NB4 (cell line): ENCODE results near the gene ADAM10.

Experiments used
- DNase-seq: peaks from one replicate; pipeline ENCODE4 v3.0.0; 2010; ENCODE audit warnings: low read depth
- H3K4me3 ChIP-seq: one replicate; pipeline ENCODE4 v1.5.1; 2011; ENCODE audit warnings: mild to moderate bottlenecking, low read depth, low read length, moderate library complexity
- CTCF ChIP-seq: IDR thresholded peaks from one replicate; pipeline ENCODE4 v1.5.1; 2012; ENCODE audit warnings: low read depth, low read length
- MYC ChIP-seq: IDR thresholded peaks from 2 replicates; pipeline ENCODE4 v1.6.1; 2011; ENCODE audit warnings: low read depth, low read length
- POLR2A ChIP-seq: IDR thresholded peaks from 2 replicates; pipeline ENCODE4 v1.6.1; 2011; ENCODE audit warnings: mild to moderate bottlenecking; ENCODE audit not compliant: insufficient read length; ENCODE audit errors: extremely low read depth
- TF ChIP-seq, protein P1 (sequence below): IDR thresholded peaks from 2 replicates; pipeline ENCODE4 v1.6.1; 2011; ENCODE audit warnings: low read depth, low read length

The ADAM10 gene

GRCh38 chr15:58562135-58562534, 187.4 kb downstream of the ADAM10 start:
- DNase-seq = no peak
- H3K4me3 ChIP-seq = no peak overlapping the region
- TF ChIP-seq, protein P1, sequence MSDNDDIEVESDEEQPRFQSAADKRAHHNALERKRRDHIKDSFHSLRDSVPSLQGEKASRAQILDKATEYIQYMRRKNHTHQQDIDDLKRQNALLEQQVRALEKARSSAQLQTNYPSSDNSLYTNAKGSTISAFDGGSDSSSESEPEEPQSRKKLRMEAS = no peak
- no peak for TF ChIP-seq POLR2A
- TF ChIP-seq MYC = no peak
- no peak for TF ChIP-seq CTCF

DNA sequence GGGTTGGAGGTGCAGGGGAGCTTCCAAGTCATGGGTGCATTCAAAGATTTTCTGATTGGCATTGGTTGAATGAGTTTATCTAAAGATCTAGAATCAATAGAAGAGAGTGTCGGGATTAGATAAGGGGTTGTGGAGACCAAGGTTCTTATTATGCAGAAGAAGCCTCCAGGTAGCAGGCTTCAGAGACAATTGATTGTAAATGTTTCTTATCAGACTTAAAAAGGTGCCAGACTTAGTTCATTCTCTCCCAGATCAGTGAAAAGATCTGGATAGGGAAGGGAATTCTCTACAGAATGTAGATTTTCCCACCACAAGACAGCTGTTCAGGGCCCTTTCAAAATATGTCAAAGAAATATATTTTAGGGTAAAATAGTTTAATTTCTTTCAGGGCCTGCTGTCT, 188.2 kb downstream of the ADAM10 start:
- no peak for DNase-seq
- H3K4me3 ChIP-seq = no peak overlapping the region
- TF ChIP-seq, protein P1 = no peak
- TF ChIP-seq MYC (no peak), POLR2A (no peak), CTCF (no peak)

GRCh38 chr15:58559904-58560588, 189.5 kb downstream of the ADAM10 start:
- DNase-seq = no peak
- TF ChIP-seq POLR2A = no peak
- TF ChIP-seq CTCF = no peak
- TF ChIP-seq, protein P1 = no peak
- no peak for TF ChIP-seq MYC
- H3K4me3 ChIP-seq = no peak overlapping the region

DNA sequence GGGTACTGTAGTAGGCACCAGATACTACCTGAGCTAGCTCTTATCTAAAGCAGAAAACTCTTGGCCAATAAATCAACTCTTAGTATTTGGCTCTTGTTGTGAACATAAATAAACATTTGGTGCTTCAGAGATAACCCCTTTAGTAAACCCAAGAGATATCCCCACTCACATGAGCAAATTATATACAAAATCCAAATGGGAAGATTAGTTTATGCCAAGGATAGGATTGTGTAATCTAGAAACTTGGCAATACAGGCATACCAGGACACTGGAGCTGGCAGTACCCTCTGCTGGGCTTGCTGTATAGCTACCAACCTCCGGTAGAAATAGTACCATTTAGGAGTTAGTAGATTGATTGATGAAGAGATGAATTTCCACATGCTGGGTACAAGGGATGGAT, 190.7 kb downstream of the ADAM10 start:
- TF ChIP-seq, protein P1 = no peak
- no peak for TF ChIP-seq CTCF
- no peak for TF ChIP-seq MYC
- no peak for TF ChIP-seq POLR2A
- no peak for DNase-seq
- no peak overlapping the region for H3K4me3 ChIP-seq

GRCh38 chr15:58556541-58556940, 193.0 kb downstream of the ADAM10 start:
- H3K4me3 ChIP-seq = no peak overlapping the region
- no peak for DNase-seq
- TF ChIP-seq POLR2A = no peak
- no peak for TF ChIP-seq CTCF
- TF ChIP-seq MYC = no peak
- TF ChIP-seq, protein P1 = no peak

GRCh38 chr15:58556028-58556361, 193.5 kb downstream of the ADAM10 start:
- H3K4me3 ChIP-seq = no peak overlapping the region
- peak; percentile 6 for DNase-seq
- TF ChIP-seq MYC (no peak), CTCF (no peak), POLR2A (no peak)
- TF ChIP-seq, protein P1 = no peak
